NB4 (cell line): Measurements from ENCODE around the gene CACNA1D.

Experiments used
- CTCF ChIP-seq: IDR thresholded peaks from one replicate; pipeline ENCODE4 v1.5.1; 2012; ENCODE audit warnings: low read depth, low read length
- POLR2A ChIP-seq: IDR thresholded peaks from 2 replicates; pipeline ENCODE4 v1.6.1; 2011; ENCODE audit warnings: mild to moderate bottlenecking; ENCODE audit not compliant: insufficient read length; ENCODE audit errors: extremely low read depth

DNA sequence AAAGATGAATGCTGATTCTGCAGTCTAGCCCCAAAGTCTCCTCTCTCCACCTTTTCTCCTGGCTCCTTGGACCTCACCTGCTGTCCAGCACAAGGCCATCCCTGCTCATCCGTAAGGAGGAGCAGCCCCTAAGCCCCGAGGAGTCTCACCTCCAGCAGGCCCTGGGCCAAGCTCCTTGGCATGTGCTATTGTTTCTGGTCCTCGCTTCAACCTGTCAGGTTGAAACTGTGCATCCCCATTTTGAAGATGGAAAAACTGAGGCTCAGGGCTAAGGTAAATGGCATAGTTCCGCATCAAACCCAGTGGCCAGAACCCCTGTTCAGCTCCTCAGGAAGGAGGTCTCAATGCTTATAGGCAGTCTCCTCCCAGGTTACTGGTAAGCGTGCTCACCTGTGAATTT is 325.7 kb downstream of the CACNA1D start:
- no peak for TF ChIP-seq CTCF
- no peak for TF ChIP-seq POLR2A
